ENCODE measurements around the gene TDP2.
"Not testable (repeated sequence)": the region's sequence is repeated elsewhere in the genome, so short reads cannot be mapped to it uniquely, and the experiment has no call there.

TDP2 gene

GRCh38 chr6:24683297-24684296, 16.9 kb upstream of the TDP2 start:
- intact Hi-C loops (cut with DNase I) = no loop called here
- no peak for DNase-seq

- intact Hi-C loops (cut with DNase I) = no loop called here
- no peak for DNase-seq
Observed at GRCh38 chr6:24680582-24680981, 13.9 kb upstream of the TDP2 start.

- DNase-seq; intact Hi-C loops (cut with DNase I): not testable (repeated sequence)
Observed at GRCh38 chr6:24678792-24679352, 12.2 kb upstream of the TDP2 start.

GRCh38 chr6:24673625-24674024, 6.9 kb upstream of the TDP2 start:
- no peak for DNase-seq
- intact Hi-C loops (cut with DNase I) = no loop called here

- intact Hi-C loops (cut with DNase I) = no loop called here
- no peak for DNase-seq
Observed at GRCh38 chr6:24672620-24673182, 6.0 kb upstream of the TDP2 start.

- DNase-seq; intact Hi-C loops (cut with DNase I): not testable (repeated sequence)
Observed at GRCh38 chr6:24671077-24671476, 4.4 kb upstream of the TDP2 start.

- intact Hi-C loops (cut with DNase I); DNase-seq: not testable (repeated sequence)
Observed at GRCh38 chr6:24670492-24670891, 3.8 kb upstream of the TDP2 start.

GRCh38 chr6:24668997-24669361, 2.3 kb upstream of the TDP2 start:
- intact Hi-C loops (cut with DNase I) = loop anchor here (10.0 kb wide), 1 partner anchor 106 kb away; the partner anchor contains the start of gene GMNN
- DNase-seq = no peak

- not testable (repeated sequence) for DNase-seq
- intact Hi-C loops (cut with DNase I) = loop anchor here (10.0 kb wide), 1 partner anchor 106 kb away; the partner anchor contains the start of gene GMNN
Observed at GRCh38 chr6:24668066-24668996, 1.6 kb upstream of the TDP2 start.

GRCh38 chr6:24667378-24667803, 692 bp upstream of the TDP2 start:
- no peak for DNase-seq
- intact Hi-C loops (cut with DNase I) = loop anchor here (2.0 to 10.0 kb wide), 2 partner anchors 87 to 107 kb away; partner anchors contain the start of gene GMNN

GRCh38 chr6:24666097-24666640, 530 bp downstream of the TDP2 start:
- DNase-seq = peak; percentile 21 to 94 (median 46)
- intact Hi-C loops (cut with DNase I) = loop anchor here (1.0 to 10.0 kb wide), 3 partner anchors 54 to 109 kb away; partner anchors contain the start of gene GMNN

GRCh38 chr6:24664046-24664987, 2.4 kb downstream of the TDP2 start:
- DNase-seq = no peak
- intact Hi-C loops (cut with DNase I) = loop anchor here (10.0 kb wide), 1 partner anchor 110 kb away; the partner anchor contains the start of gene GMNN

- no peak for DNase-seq
- intact Hi-C loops (cut with DNase I) = loop anchor here (10.0 kb wide), 1 partner anchor 112 kb away; the partner anchor contains the start of gene GMNN
Observed at GRCh38 chr6:24663189-24663588, 3.5 kb downstream of the TDP2 start.

GRCh38 chr6:24662236-24662635, 4.5 kb downstream of the TDP2 start:
- DNase-seq = no peak
- intact Hi-C loops (cut with DNase I) = loop anchor here (10.0 kb wide), 1 partner anchor 113 kb away; the partner anchor contains the start of gene GMNN

GRCh38 chr6:24661759-24662158, 4.9 kb downstream of the TDP2 start:
- DNase-seq = not testable (repeated sequence)
- intact Hi-C loops (cut with DNase I) = loop anchor here (10.0 kb wide), 1 partner anchor 113 kb away; the partner anchor contains the start of gene GMNN

- no peak for DNase-seq
- intact Hi-C loops (cut with DNase I) = loop anchor here (10.0 kb wide), 1 partner anchor 115 kb away; the partner anchor contains the start of gene GMNN
Observed at GRCh38 chr6:24660105-24660504, 6.6 kb downstream of the TDP2 start.

- no peak for DNase-seq
- intact Hi-C loops (cut with DNase I) = no loop called here
Observed at GRCh38 chr6:24659561-24659960, 7.1 kb downstream of the TDP2 start.

Data from posterior cingulate gyrus (tissue), 11 donors.